GM19023 (cell line): Measurements from ENCODE around the gene NUBPL.

Experiments
- ATAC-seq: cut with Tn5 transposase; IDR thresholded peaks from one replicate; pipeline ENCODE4 v1.9.1; 2021; ENCODE audit warnings: mild to moderate bottlenecking, moderate library complexity; ENCODE audit not compliant: unreplicated experiment

NUBPL gene

DNA sequence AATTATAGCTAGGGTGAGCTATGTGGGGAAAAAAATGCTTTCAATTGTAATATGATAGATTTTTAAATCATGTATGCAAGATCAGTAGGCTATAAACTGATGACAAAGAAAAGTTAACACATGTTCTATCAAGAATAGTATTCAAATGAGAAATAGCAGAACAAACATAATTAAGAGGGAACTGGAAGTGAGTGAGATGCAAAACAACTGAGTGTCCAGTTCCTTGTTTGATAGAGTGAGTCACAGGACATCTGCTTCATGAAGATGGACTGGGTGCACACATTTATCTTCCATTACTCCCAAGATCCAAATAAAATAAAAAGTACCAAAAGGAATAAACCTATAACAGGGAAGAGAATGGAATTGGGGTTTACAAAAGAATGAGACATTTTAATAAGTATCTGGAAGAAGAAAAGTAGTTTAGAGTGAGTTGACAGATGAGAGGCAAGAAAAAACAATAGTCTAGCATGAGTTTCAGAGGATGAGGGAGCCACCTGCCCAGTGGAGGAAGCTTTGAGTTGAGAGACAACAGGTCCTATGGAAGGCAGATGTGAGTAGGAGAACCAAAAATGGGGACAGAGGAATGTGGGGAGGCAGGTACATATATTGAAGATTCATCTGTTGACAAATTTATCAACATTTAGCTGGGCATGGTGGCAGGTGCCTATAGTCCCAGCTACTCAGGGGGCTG, 337.8 kb downstream of the NUBPL start:
- ATAC-seq, result no peak

DNA sequence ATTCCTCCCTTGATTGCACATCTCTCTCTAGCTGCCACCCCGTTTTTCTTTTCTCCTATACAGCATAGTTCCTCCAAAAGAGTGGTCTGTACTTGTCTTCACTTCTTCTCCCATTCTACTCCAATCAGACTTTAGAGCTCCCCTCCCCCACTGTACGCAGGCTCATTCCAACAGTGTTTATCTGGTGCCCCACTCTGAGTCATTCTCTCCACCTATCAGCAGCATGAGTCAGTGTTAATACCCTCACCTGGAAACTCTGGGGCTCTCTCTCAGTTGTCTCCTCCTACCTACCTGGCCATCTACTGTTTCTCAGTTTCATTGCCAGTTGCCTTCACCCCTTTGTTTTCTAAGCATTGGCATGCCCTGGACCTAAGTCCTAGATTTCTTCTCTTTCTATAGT, 340.8 kb downstream of the NUBPL start:
- ATAC-seq, result no peak

DNA sequence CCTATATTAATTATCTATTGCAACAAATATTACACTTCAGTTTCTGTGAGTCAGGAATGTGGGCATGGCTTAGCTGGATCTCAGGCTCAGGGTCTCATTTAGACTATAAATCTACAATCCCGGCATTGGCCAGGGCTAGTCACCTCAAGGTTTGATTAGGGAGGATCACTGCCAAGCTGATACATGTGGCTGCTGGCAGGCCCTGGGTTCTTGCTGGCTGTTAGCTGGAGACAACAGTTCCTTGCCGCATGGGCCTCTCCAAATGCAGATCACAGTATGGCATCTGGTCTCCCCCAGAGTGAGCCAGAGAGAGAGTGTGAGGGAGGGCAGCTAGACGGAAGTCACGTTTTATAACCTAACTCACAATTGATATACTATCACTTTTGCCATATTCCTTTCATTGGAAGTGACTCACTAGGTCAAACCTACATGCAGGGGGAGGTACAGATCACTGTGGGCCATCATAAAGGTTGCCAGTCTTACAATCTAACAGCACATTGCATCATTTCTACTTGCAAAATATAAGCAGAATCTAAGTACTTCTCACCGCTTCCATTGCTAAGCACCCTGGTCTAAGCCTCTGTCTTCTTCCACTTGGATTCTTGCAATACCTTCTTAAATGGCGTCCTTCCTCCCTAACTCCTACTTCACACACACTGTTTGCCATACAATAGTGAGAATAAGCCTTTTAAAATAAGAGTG, 341.9 kb downstream of the NUBPL start:
- no peak for ATAC-seq

DNA sequence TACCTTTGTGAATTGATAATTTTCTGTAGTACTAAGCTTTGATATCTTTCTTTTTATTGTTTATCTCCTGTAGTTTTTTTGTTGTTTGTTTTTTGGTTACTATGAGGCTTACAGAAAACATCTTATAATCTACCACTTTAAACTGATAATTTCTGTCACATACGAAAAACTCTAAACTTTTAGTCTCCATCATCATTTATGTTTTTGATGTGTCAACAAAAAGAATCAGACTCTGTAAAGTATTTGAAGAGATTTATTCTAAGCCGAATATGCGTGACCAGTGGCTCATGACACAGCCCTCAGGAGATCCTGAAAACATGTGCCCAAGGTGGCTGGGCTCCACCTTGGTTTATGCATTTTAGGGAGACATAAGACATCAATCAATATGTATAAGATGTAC, 348.8 kb downstream of the NUBPL start:
- no peak for ATAC-seq
